GM12873 (cell line): ENCODE data around the gene IER3.

Experiments
- TF ChIP-seq, protein P1 (sequence below): IDR thresholded peaks from 2 replicates; pipeline ENCODE4 v1.5.1; 2012; ENCODE audit warnings: low read depth, mild to moderate bottlenecking, moderate library complexity, low read length, control low read depth; ENCODE audit not compliant: insufficient read depth; ENCODE audit errors: missing control alignments

IER3 gene

GRCh38 chr6:30776390-30777154 lies 32.2 kb upstream of the IER3 start:
- TF ChIP-seq, protein P1, sequence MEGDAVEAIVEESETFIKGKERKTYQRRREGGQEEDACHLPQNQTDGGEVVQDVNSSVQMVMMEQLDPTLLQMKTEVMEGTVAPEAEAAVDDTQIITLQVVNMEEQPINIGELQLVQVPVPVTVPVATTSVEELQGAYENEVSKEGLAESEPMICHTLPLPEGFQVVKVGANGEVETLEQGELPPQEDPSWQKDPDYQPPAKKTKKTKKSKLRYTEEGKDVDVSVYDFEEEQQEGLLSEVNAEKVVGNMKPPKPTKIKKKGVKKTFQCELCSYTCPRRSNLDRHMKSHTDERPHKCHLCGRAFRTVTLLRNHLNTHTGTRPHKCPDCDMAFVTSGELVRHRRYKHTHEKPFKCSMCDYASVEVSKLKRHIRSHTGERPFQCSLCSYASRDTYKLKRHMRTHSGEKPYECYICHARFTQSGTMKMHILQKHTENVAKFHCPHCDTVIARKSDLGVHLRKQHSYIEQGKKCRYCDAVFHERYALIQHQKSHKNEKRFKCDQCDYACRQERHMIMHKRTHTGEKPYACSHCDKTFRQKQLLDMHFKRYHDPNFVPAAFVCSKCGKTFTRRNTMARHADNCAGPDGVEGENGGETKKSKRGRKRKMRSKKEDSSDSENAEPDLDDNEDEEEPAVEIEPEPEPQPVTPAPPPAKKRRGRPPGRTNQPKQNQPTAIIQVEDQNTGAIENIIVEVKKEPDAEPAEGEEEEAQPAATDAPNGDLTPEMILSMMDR = no peak

- TF ChIP-seq, protein P1 = no peak
Measured at GRCh38 chr6:30775104-30775503, 30.8 kb upstream of the IER3 start.

DNA sequence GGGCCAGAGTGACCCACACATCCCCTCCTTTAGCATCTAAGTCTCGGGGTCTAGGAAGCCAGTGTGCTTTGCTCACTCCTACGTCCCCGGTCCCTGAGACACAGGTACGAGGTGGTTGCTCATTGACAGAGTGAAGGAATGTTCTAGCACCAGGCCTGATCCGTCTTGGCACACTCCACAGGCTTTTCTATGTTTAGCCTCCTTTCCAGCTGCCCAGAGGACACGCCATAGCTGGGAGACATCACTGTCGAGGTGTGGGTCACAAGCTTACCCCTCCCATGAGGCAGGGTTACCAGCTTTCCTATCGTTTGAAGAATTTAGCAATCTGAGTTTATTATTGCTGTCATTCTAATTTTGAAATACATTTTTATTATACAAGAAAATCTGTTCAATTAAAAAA lies 30.4 kb upstream of the IER3 start:
- TF ChIP-seq, protein P1 = no peak

GRCh38 chr6:30770592-30770991 lies 26.2 kb upstream of the IER3 start:
- TF ChIP-seq, protein P1 = no peak

- TF ChIP-seq, protein P1 = no peak
Measured at GRCh38 chr6:30769853-30770524, 25.6 kb upstream of the IER3 start.

DNA sequence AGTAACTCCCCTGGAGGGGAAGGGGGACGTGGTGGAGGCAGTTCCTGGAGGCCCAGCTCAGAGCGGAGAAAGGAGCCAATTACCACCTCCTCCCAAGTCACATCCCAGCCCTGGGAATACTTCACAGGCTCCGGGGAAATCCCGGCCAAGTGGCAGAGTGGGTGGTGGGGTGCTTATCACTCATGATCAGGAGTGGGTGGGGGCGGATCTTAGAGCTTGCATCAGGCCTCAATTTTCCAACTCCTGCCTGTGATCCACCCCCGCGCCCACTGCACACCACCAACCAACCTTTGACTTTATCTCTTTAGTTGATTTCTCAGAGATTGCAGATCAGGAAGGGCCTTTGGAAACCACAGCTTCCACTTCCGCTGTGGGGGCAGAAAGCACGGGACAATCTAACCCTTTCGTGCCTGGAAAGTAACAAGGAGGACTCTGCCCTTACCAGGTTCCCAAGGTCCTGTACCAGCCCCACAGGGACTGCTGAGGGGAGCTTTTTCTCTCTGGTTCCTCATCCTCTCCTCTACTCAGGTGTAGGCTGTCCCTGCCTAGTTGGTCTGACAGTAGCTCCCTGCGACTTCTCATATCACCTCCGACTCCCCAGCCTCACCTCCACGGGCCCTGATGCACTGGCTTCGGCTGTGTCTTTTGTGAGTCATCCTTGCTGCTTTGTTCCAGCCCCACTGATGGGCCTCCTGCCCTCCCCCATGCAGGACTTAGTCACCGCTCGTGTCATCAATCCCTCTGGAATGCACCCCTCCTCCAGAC lies 24.9 kb upstream of the IER3 start:
- TF ChIP-seq, protein P1 = no peak

DNA sequence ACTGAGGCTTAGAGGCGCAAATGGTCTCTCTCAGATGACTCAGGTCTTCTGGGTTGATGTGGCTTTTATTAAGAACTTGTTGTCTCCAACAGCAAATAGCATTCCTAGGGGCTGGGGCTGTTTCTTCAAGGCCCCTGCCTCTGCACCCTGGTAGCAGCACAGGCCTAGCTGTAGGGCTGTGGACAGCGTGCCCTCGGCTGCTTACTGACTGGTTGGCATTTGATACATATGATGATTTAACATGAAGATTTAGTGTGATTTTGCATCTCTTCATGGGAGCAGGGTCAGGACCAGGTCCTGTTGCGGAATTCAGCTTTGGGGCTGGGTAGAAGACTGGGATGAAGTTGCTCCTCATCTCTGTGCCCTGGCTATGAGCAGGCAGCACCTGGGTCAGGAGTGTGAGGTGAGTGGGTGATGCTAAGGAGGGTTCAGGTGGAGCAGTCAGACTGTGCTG lies 24.3 kb upstream of the IER3 start:
- TF ChIP-seq, protein P1 = no peak
